ENCODE data around the gene HTR2C.
"Not testable (repeated sequence)": the region's sequence is repeated elsewhere in the genome, so short reads cannot be mapped to it uniquely, and the experiment has no call there.

Gene HTR2C

GRCh38 chrX:114715096-114715495, 131.2 kb downstream of the HTR2C start:
- DNase-seq, result no peak

- no peak for DNase-seq
Measured at GRCh38 chrX:114717921-114718320, 134.0 kb downstream of the HTR2C start.

GRCh38 chrX:114766541-114766940, 182.7 kb downstream of the HTR2C start:
- DNase-seq, result no peak

GRCh38 chrX:114774691-114775090, 190.8 kb downstream of the HTR2C start:
- DNase-seq, result no peak

- no peak for DNase-seq
Measured at GRCh38 chrX:114782925-114783324, 199.0 kb downstream of the HTR2C start.

- DNase-seq, result no peak
Measured at GRCh38 chrX:114787061-114787460, 203.2 kb downstream of the HTR2C start.

GRCh38 chrX:114797494-114797893, 213.6 kb downstream of the HTR2C start:
- no peak for DNase-seq

- DNase-seq, result no peak
Measured at GRCh38 chrX:114798907-114799306, 215.0 kb downstream of the HTR2C start.

- DNase-seq, result no peak
Measured at GRCh38 chrX:114800719-114801118, 216.8 kb downstream of the HTR2C start.

GRCh38 chrX:114819509-114819908, 235.6 kb downstream of the HTR2C start:
- no peak for DNase-seq

GRCh38 chrX:114841051-114841450, 257.2 kb downstream of the HTR2C start:
- no peak for DNase-seq

- no peak for DNase-seq
Measured at GRCh38 chrX:114842181-114842580, 258.3 kb downstream of the HTR2C start.

- DNase-seq, result no peak
Measured at GRCh38 chrX:114889481-114889880, 305.6 kb downstream of the HTR2C start.

- no peak for DNase-seq
Measured at GRCh38 chrX:114903618-114904017, 319.7 kb downstream of the HTR2C start.

GRCh38 chrX:114905251-114905650, 321.4 kb downstream of the HTR2C start:
- no peak for DNase-seq

GRCh38 chrX:114906984-114907510, 323.2 kb downstream of the HTR2C start:
- no peak for DNase-seq

- no peak for DNase-seq
Measured at GRCh38 chrX:114924423-114924822, 340.5 kb downstream of the HTR2C start.

GRCh38 chrX:114924856-114925255, 341.0 kb downstream of the HTR2C start:
- DNase-seq, result no peak

GRCh38 chrX:114930227-114930626, 346.3 kb downstream of the HTR2C start:
- DNase-seq, result no peak

GRCh38 chrX:114932550-114932949, 348.7 kb downstream of the HTR2C start:
- DNase-seq, result no peak

- DNase-seq, result not testable (repeated sequence)
Measured at GRCh38 chrX:114933291-114933690, 349.4 kb downstream of the HTR2C start.

- DNase-seq, result not testable (repeated sequence)
Measured at GRCh38 chrX:114937090-114937489, 353.2 kb downstream of the HTR2C start.

- DNase-seq, result no peak
Measured at GRCh38 chrX:114952696-114953095, 368.8 kb downstream of the HTR2C start.

All from NCI-H2029 (cell line).